HG02938 (cell line): ENCODE measurements around the gene RAPGEF2.
A peak's percentile ranks its signal among the peaks of the same experiment; 100 is the strongest.
"Not testable (repeated sequence)": the region's sequence is repeated elsewhere in the genome, so short reads cannot be mapped to it uniquely, and the experiment has no call there.

Experiments used
- ATAC-seq: cut with Tn5 transposase; IDR thresholded peaks from one replicate; pipeline ENCODE4 v1.9.1; 2021; ENCODE audit warnings: mild to moderate bottlenecking, moderate library complexity; ENCODE audit not compliant: unreplicated experiment

RAPGEF2 gene

GRCh38 chr4:159227984-159228383 is 125.1 kb downstream of the RAPGEF2 start:
- ATAC-seq: no peak

GRCh38 chr4:159229164-159229563 is 126.3 kb downstream of the RAPGEF2 start:
- no peak for ATAC-seq

GRCh38 chr4:159232465-159233106 is 129.7 kb downstream of the RAPGEF2 start:
- no peak for ATAC-seq

GRCh38 chr4:159235779-159236368 is 133.0 kb downstream of the RAPGEF2 start:
- no peak for ATAC-seq

- ATAC-seq: no peak
Measured at GRCh38 chr4:159237975-159238374, 135.1 kb downstream of the RAPGEF2 start.

GRCh38 chr4:159238631-159239030 is 135.8 kb downstream of the RAPGEF2 start:
- no peak for ATAC-seq

GRCh38 chr4:159239629-159240028 is 136.8 kb downstream of the RAPGEF2 start:
- no peak for ATAC-seq

GRCh38 chr4:159240046-159240445 is 137.2 kb downstream of the RAPGEF2 start:
- no peak for ATAC-seq

- ATAC-seq: no peak
Measured at GRCh38 chr4:159240687-159241086, 137.8 kb downstream of the RAPGEF2 start.

- no peak for ATAC-seq
Measured at GRCh38 chr4:159242427-159242826, 139.5 kb downstream of the RAPGEF2 start.

GRCh38 chr4:159248384-159249178 is 145.7 kb downstream of the RAPGEF2 start:
- no peak for ATAC-seq

GRCh38 chr4:159250751-159251325 is 148.0 kb downstream of the RAPGEF2 start:
- ATAC-seq: no peak

GRCh38 chr4:159251580-159251979 is 148.7 kb downstream of the RAPGEF2 start:
- ATAC-seq: not testable (repeated sequence)

GRCh38 chr4:159252491-159252890 is 149.6 kb downstream of the RAPGEF2 start:
- ATAC-seq: no peak

- ATAC-seq: no peak
Measured at GRCh38 chr4:159256037-159256436, 153.2 kb downstream of the RAPGEF2 start.

- no peak for ATAC-seq
Measured at GRCh38 chr4:159258889-159259560, 156.1 kb downstream of the RAPGEF2 start.

- no peak for ATAC-seq
Measured at GRCh38 chr4:159264057-159264456, 161.2 kb downstream of the RAPGEF2 start.

GRCh38 chr4:159266981-159267868 is 164.3 kb downstream of the RAPGEF2 start:
- peak; percentile 47 for ATAC-seq

GRCh38 chr4:159267869-159268285 is 165.0 kb downstream of the RAPGEF2 start:
- no peak for ATAC-seq

- ATAC-seq: no peak
Measured at GRCh38 chr4:159268607-159269006, 165.7 kb downstream of the RAPGEF2 start.
